Aorta (tissue), 5 donors: ENCODE measurements around the gene SPG7. TPM values are rescaled to one million over a fixed set of nuclear protein-coding genes. Genes with fewer than 3 reads are reported as not detected.
A peak's percentile ranks its signal among the peaks of the same experiment; 100 is the strongest.

Experiments
- ATAC-seq: fragments of 200-7000 bp; cut with Tn5 transposase; one replicate; pipeline ENCODE4 v1.9.1; 2022; ENCODE audit warnings: moderate library complexity; ENCODE audit not compliant: low FRiP score
- DNase-seq, 2 donors: peaks; one replicate each; pipeline ENCODE4 v3.0.0-alpha.2; 2020
- H3K27ac ChIP-seq, 2 donors: one replicate each; pipeline ENCODE4 v1.5.1; 2013; ENCODE audit warnings: low read length in 2 of 2, mild to moderate bottlenecking in 2 of 2, moderate library complexity in 2 of 2, control low read depth in 1 of 2, inconsistent platforms in 1 of 2, low read depth in 1 of 2
- H3K27me3 ChIP-seq, 2 donors: one replicate each; pipeline ENCODE4 v1.6.1; 2013; ENCODE audit warnings: control low read depth in 1 of 2, low read length in 1 of 2, mild to moderate bottlenecking in 1 of 2, moderate library complexity in 1 of 2; ENCODE audit not compliant: insufficient read depth in 2 of 2, control insufficient read depth in 1 of 2
- H3K36me3 ChIP-seq, 2 donors: one replicate each; pipeline ENCODE4 v1.6.1; 2013; ENCODE audit warnings: control low read depth in 1 of 2, low read length in 1 of 2, mild to moderate bottlenecking in 1 of 2; ENCODE audit not compliant: insufficient read depth in 2 of 2, control insufficient read depth in 1 of 2
- H3K4me1 ChIP-seq, 2 donors: one replicate each; pipeline ENCODE4 v1.6.1; 2013; ENCODE audit warnings: low read length in 2 of 2, control low read depth in 1 of 2, mild to moderate bottlenecking in 1 of 2, moderate library complexity in 1 of 2; ENCODE audit not compliant: insufficient read depth in 2 of 2, control insufficient read depth in 1 of 2
- H3K4me3 ChIP-seq, 2 donors: one replicate each; pipeline ENCODE4 v1.5.1; 2013; ENCODE audit warnings: low read length in 2 of 2, control low read depth in 1 of 2, mild to moderate bottlenecking in 1 of 2
- H3K9me3 ChIP-seq: one replicate; pipeline ENCODE4 v1.6.1; 2013; ENCODE audit warnings: mild to moderate bottlenecking, low read length; ENCODE audit not compliant: control insufficient read depth
- WGBS, 2 donors: extraction: QIAGEN DNeasy Blood & Tissue Kit; methylation state at CpG; one replicate each; pipeline ENCODE4 v1.1.7; 2013; 5-methylcytosine and 5-hydroxymethylcytosine counted together
- intact Hi-C, 2 donors: fragments of 100-400 bp; cut with DNase I; formaldehyde crosslinking; loops; one replicate each; pipeline versions ENCODE4 v1.14.2 to v1.15.0; 2022
- polyA plus RNA-seq, 2 donors: library from polyadenylated mRNA; stranded (reverse); fragments of 200-250 nt; gene quantifications; one replicate each; pipeline ENCODE4 v1.2.3, GENCODE V29; 2013
- total RNA-seq, 2 donors: library from RNA; stranded (reverse); fragmentation: NEBNext Ultra II Directional; extraction: Animal tissue kit (Norgen Biotek cat#: 25700); gene quantifications; one replicate each; pipeline ENCODE4 v1.2.1, GENCODE V29; 2021
- donor health status: healthy with polysubstance abuse.
- donor health status: Bipolar disorder and iron deficiency.
- donor health status: DM: no; HTN: no; CAD: no.
- donor health status: DM: no; HTN: no; CAD: no.
- donor health status: DM: yes; HTN: yes; CAD: no.

SPG7 gene
- total and polyA plus RNA-seq, 4 donors = 28.4 to 171 (median 100) TPM

DNA sequence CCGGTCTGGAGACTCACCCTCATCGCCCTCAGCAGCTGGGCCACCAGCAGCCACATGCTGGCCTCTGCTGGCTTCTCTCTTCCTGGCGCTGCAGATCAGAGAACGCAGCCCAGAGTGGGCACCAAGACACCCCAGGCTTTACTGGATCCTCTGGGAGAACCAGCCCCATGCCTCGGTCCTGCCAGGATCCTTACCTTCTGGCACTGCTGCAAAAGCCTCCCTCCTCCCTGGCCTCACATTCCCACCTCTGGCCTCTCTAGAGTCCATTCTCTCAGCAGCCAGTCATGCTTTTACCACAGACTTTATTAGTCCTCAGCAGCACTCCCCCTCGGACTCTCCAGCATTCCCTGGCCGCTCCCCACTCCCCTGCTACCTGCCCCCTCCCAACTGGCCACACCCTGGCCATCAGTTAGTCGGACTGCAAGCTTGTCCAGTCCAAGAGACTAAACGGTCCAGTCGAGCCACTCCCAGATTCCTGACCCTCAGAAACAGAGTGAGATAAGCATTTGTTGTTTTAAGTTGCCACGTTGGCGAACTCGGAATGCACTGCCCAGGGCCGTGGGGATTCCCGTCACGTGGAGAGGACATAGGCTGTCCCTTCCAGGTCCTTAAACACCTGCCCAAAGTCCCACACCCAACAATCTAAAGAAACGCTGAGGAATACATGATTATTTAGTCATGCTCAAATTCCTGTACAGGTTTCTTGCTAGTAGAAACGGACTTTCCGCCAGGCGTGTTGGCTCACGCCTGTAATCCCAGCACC is 5.9 kb upstream of the SPG7 start:
- H3K9me3 ChIP-seq = no peaks in the 10 kb centered on the region
- WGBS, 2 donors = 43 to 50% methylated on average over 21 of the region's 21 CpGs
- DNase-seq = no peak
- peaks cover 0 to 3% of the 10 kb centered on the region in 2 donors for H3K36me3 ChIP-seq
- H3K27me3 ChIP-seq = no peaks in the 10 kb centered on the region
- no peak overlapping the region for H3K4me3 ChIP-seq
- H3K27ac ChIP-seq = no peak overlapping the region
- intact Hi-C loops = no loop called here
- ATAC-seq = no peak
- no peaks in the 10 kb centered on the region for H3K4me1 ChIP-seq

DNA sequence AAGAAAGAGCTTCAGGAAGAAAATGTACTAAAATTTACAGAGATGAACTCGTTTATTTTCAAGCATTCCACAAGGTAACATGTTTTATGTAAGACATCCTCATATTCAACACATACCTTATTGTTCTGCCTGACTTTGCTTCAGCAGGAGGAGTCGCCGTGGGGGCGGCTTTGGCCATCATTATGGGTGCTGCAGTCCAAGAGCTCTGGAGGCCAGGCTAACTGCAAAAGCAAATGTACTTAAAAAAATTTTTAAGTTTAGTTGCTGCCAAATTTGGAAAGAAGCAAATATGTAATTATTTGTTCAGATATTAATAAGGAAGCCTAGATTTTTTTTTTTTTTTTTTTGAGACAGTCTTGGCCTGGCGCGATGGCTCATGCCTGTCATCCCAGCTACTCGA is 4.1 kb upstream of the SPG7 start:
- WGBS, 2 donors = 81 to 89% methylated on average over 7 of the region's 7 CpGs
- Histone ChIP-seq H3K4me1 (no peaks in the 10 kb centered on the region), H3K27me3 (no peaks in the 10 kb centered on the region), H3K4me3 (no peak overlapping the region), H3K27ac (no peak overlapping the region), H3K9me3 (no peaks in the 10 kb centered on the region), H3K36me3 (no peaks in the 10 kb centered on the region)
- ATAC-seq (no peak), DNase-seq (no peak)
- intact Hi-C loops = no loop called here

DNA sequence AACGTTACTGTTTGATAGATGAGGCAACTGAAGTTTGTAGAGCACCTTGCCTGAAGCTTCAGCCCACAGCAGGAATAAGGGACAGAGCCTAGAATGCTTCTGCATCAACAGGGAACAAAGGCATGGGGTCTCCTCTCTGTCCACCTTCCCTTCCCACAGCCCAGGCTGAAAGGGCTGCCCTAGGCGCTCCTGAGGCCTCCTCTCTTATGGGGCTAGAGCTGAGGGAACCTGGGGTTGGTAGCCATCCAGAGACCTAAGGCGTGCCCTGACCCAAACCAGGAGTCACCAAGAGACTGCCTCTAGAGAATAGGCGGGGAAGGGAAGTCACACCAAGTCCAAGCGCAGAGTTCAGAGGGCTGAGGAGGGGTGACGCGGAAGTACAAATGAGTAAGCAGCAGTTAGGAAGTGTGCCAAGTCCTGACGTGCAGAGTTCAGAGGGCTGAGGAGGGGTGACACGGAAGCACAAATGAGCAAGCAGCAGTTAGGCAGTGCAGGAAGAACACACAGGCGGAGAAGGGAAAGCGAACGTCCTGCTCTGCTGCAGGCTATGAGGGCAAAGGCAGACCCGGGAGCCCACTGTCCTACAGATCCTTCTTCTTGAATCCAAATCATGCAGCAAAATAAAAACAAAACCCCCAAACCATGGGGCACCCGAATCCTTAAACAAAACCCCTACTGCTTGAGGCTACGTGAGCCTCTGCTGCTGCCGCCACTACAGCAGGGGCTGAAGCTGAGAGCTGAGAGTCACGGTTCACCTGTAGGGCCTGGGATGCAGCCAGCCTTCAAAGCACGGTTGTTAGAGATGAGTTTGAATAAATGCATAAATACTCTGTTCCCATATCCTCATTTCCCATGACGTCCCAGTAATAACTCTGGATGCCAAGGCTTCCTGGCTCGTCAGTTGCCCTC is 2.7 kb upstream of the SPG7 start:
- intact Hi-C loops = loop anchor here (5.0 kb wide), 1 partner anchor 173 kb away; no protein-coding TSS in a partner anchor
- H3K36me3 ChIP-seq = no peaks in the 10 kb centered on the region
- no peaks in the 10 kb centered on the region for H3K27me3 ChIP-seq
- H3K9me3 ChIP-seq = no peaks in the 10 kb centered on the region
- 57 to 59% methylated on average over 20 of the region's 20 CpGs for WGBS, 2 donors
- H3K4me3 ChIP-seq = no peak overlapping the region
- H3K4me1 ChIP-seq = no peaks in the 10 kb centered on the region
- peak; percentile 89 to 94 for DNase-seq
- H3K27ac ChIP-seq = peak overlapping the region in 1 of 2 donors; percentile 32
- ATAC-seq = peak; percentile 60

DNA sequence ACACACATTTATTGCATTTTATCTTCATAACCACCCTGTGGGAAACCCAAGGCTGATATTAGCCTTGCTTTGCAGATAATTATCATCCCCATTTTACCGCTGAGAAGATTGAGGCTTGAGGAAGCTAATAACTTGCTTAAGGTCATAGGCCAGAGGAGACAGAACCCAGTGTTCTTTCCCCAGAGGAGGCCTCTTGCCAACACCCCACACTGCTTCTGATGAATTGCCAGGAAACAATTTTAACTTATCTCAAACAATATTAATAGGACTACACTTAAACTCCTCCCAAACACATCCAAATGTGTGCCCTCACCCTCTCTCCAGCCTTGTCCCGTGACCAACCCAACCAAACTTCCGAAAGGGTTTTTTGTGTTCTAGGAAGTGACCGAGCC is 2.1 kb upstream of the SPG7 start:
- Histone ChIP-seq H3K27ac (no peak overlapping the region), H3K9me3 (no peaks in the 10 kb centered on the region), H3K36me3 (no peaks in the 10 kb centered on the region), H3K4me1 (no peaks in the 10 kb centered on the region), H3K27me3 (no peaks in the 10 kb centered on the region), H3K4me3 (no peak overlapping the region)
- intact Hi-C loops = loop anchor here (5.0 kb wide), 1 partner anchor 174 kb away; no protein-coding TSS in a partner anchor
- ATAC-seq (no peak), DNase-seq (no peak)
- WGBS, 2 donors = 60 to 67% methylated on average over 4 of the region's 4 CpGs

DNA sequence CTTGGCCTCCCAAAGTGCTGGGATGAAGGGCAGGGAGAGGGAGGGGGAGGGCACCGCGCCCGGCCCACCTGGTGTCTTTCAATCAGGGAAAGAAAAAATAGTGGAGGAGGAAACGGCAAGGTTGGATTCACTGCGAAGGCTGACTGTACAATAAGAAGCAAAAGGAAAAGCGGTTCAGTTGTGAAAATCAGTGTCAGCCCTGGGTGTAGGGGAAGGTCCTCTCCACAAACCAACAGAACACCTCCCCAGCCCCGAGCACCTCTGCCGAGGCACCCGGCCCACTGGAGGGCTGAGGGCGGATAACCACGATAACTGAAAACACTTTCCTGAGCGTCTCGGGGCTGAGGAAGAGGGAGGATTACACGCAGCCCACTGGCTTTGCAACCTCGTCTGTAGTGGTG is 1.4 kb upstream of the SPG7 start:
- Histone ChIP-seq H3K36me3 (peaks cover 0 to 1% of the 10 kb centered on the region in 2 donors), H3K27ac (no peak overlapping the region), H3K27me3 (no peaks in the 10 kb centered on the region), H3K4me3 (no peak overlapping the region), H3K9me3 (no peaks in the 10 kb centered on the region), H3K4me1 (no peaks in the 10 kb centered on the region)
- no peak for ATAC-seq
- no peak for DNase-seq
- intact Hi-C loops = loop anchor here (5.0 kb wide), 1 partner anchor 174 kb away; no protein-coding TSS in a partner anchor
- 39 to 55% methylated on average over 13 to 15 of the region's 15 CpGs for WGBS, 2 donors

DNA sequence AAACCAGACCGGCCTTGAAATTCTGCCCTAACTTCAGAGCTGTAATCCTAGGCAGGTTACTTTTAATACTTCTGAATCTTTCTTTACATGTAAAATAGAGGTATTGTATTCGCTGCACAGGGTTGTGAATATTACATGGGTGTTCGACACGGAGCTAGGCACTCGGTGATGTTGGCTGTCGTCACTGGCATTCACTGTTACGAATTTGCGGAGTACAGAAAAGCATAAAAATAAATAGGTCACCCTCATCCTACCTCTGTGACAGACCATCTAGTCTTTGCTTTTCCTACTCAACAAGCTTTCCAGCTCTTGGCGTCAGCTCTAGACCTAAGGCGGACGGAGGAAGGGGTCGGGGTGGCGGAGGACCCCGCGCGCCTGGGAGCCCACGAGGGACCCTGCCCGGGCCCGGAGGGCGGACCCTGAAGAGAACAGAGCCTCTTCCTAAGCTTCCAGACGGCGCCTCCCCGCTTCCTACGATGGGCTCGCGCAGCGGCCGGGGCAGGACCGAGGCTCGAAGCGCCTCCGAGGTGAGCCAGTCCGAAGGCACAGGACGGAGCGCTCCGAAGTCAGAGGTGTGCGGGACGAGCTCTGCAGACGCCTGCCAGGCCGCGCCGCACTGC is 879 bp upstream of the SPG7 start:
- Histone ChIP-seq H3K9me3 (no peaks in the 10 kb centered on the region), H3K27me3 (no peaks in the 10 kb centered on the region), H3K36me3 (peaks cover 0 to 1% of the 10 kb centered on the region in 2 donors), H3K27ac (peak overlapping the region in 1 of 2 donors; percentile 20), H3K4me1 (no peaks in the 10 kb centered on the region), H3K4me3 (peak overlapping the region; percentile 15 to 92)
- ATAC-seq (peak; percentile 45), DNase-seq (peak in 1 of 2 donors; percentile 81)
- WGBS, 2 donors = 6% methylated on average over 38 to 42 of the region's 42 CpGs
- intact Hi-C loops = loop anchor here (5.0 kb wide), 1 partner anchor 175 kb away; no protein-coding TSS in a partner anchor

DNA sequence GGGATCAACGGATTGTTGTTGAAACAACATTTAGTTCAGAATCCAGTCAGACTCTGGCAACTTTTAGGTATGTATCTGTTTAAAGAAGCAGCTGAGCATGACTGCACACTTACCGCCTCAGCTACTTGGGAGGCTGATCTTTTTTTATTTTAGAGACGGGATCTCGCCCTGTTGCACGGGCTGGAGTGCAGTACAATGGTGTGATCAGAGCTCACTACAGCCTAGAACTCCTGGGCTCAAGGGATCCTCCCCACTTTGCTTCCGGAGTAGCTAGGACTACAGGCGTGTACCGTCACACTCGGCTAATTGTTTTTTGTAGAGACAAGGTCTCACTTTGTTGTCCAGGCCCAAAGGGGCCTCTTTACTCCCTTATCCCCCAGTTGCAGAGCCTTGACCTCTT is 2.3 kb downstream of the SPG7 start:
- Histone ChIP-seq H3K9me3 (no peaks in the 10 kb centered on the region), H3K27ac (no peak overlapping the region), H3K27me3 (no peaks in the 10 kb centered on the region), H3K4me3 (no peak overlapping the region), H3K4me1 (no peaks in the 10 kb centered on the region), H3K36me3 (peaks cover 3% of the 10 kb centered on the region in 2 donors)
- ATAC-seq (no peak), DNase-seq (no peak)
- intact Hi-C loops = no loop called here
- WGBS, 2 donors = 90% methylated on average over 9 of the region's 9 CpGs

DNA sequence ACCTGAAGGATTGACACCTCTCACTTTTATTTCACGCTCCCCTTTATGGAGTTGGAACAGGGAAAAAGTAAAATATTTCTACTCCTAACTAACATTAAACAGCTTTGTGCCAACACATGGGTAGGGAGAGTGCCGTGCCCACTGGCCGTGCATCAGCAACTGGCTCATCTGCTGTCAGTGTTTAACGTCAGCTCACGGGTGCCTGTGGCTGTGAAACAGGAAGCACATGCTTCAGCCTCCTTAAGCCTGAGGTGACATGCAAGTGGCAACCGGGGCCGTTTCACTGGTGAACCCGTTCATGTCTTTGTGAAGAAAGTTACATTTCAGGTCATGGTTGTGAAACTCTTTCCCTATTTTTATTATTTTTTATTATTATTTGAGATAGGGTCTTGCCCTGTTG is 3.2 kb downstream of the SPG7 start:
- Histone ChIP-seq H3K9me3 (no peaks in the 10 kb centered on the region), H3K36me3 (peaks cover 3% of the 10 kb centered on the region in 2 donors), H3K4me3 (no peak overlapping the region), H3K4me1 (no peaks in the 10 kb centered on the region), H3K27ac (no peak overlapping the region), H3K27me3 (no peaks in the 10 kb centered on the region)
- 81 to 83% methylated on average over 8 of the region's 8 CpGs for WGBS, 2 donors
- intact Hi-C loops = no loop called here
- no peak for DNase-seq
- ATAC-seq = no peak
